OCI-LY3 (cell line): Measurements from ENCODE around the gene DNM3.
"Not testable (repeated sequence)": the region's sequence is repeated elsewhere in the genome, so short reads cannot be mapped to it uniquely, and the experiment has no call there.

Source experiments
- H2AFZ ChIP-seq: fragments of 200-600, 300-600 bp; shearing (Covaris generic); 2 replicates; pipeline ENCODE4 v1.6.0; 2014; ENCODE audit warnings: antibody characterized with exemption, low read depth, low read length
- H3K27ac ChIP-seq: fragments of 200-600, 300-600 bp; sonication (generic); 2 replicates; pipeline ENCODE4 v1.5.1; 2014; ENCODE audit warnings: mild to moderate bottlenecking, low read length, moderate library complexity, mixed read lengths
- H3K27me3 ChIP-seq: fragments of 200-600, 300-600 bp; sonication (generic); 2 replicates; pipeline ENCODE4 v1.6.1; 2014; ENCODE audit warnings: low read depth, low read length, mixed read lengths
- H3K36me3 ChIP-seq: fragments of 200-600, 300-600 bp; sonication (generic); replicated peaks from 2 replicates; pipeline ENCODE3; 2014; ENCODE audit warnings: low read depth, low read length, mixed read lengths
- H3K4me1 ChIP-seq: fragments of 300-600, 200-600 bp; sonication (generic); 2 replicates; pipeline ENCODE4 v1.6.1; 2014; ENCODE audit warnings: low read length, mixed read lengths
- H3K4me2 ChIP-seq: fragments of 200-600, 300-600 bp; sonication (generic); 2 replicates; pipeline ENCODE4 v1.6.1; 2014; ENCODE audit warnings: low read length, mixed read lengths
- H3K4me3 ChIP-seq: fragments of 300-600, 200-600 bp; sonication (generic); 2 replicates; pipeline ENCODE4 v1.5.1; 2014; ENCODE audit warnings: antibody characterized with exemption, mild to moderate bottlenecking, low read length, moderate library complexity
- H3K79me2 ChIP-seq: fragments of 300-600, 200-600 bp; shearing (Covaris generic); 2 replicates; pipeline ENCODE4 v1.6.1; 2014; ENCODE audit warnings: mild to moderate bottlenecking, low read length, mixed read lengths
- H3K9ac ChIP-seq: fragments of 300-600, 200-600 bp; shearing (Covaris generic); 2 replicates; pipeline ENCODE4 v1.6.0; 2014; ENCODE audit warnings: mild to moderate bottlenecking, low read length, moderate library complexity
- H3K9me3 ChIP-seq: fragments of 200-600, 300-600 bp; shearing (Covaris generic); 2 replicates; pipeline ENCODE4 v1.6.1; 2014; ENCODE audit warnings: low read length, mixed read lengths; ENCODE audit not compliant: insufficient read depth
- H4K20me1 ChIP-seq: fragments of 200-600, 300-600 bp; sonication (generic); 2 replicates; pipeline ENCODE4 v1.6.1; 2016; ENCODE audit warnings: low read length, mixed read lengths; ENCODE audit not compliant: insufficient read depth
- EZH2phosphoT487 ChIP-seq: fragments of 200-600 bp; shearing (Covaris generic); IDR thresholded peaks from 2 replicates; pipeline ENCODE4 v1.6.1; 2018; ENCODE audit warnings: antibody characterized with exemption, mixed run types, low read depth
- TF ChIP-seq, protein P1 (sequence below): fragments of 200-600, 300-600 bp; sonication (generic); IDR thresholded peaks from 2 replicates; pipeline ENCODE4 v1.5.1; 2014; ENCODE audit warnings: antibody characterized with exemption, low read length, low read depth

The DNM3 gene

GRCh38 chr1:172299515-172299914 is 458.2 kb downstream of the DNM3 start:
- Histone ChIP-seq H3K9me3 (no peaks in the 10 kb centered on the region), H3K27ac (no peak overlapping the region), H3K4me2 (no peak overlapping the region), H3K36me3 (no peaks in the 10 kb centered on the region), H4K20me1 (no peaks in the 10 kb centered on the region), H3K4me3 (no peak overlapping the region), H3K4me1 (no peaks in the 10 kb centered on the region), H3K27me3 (no peaks in the 10 kb centered on the region), H2AFZ (no peak overlapping the region), H3K9ac (no peak overlapping the region), H3K79me2 (no peaks in the 10 kb centered on the region)
- TF ChIP-seq, protein P1, sequence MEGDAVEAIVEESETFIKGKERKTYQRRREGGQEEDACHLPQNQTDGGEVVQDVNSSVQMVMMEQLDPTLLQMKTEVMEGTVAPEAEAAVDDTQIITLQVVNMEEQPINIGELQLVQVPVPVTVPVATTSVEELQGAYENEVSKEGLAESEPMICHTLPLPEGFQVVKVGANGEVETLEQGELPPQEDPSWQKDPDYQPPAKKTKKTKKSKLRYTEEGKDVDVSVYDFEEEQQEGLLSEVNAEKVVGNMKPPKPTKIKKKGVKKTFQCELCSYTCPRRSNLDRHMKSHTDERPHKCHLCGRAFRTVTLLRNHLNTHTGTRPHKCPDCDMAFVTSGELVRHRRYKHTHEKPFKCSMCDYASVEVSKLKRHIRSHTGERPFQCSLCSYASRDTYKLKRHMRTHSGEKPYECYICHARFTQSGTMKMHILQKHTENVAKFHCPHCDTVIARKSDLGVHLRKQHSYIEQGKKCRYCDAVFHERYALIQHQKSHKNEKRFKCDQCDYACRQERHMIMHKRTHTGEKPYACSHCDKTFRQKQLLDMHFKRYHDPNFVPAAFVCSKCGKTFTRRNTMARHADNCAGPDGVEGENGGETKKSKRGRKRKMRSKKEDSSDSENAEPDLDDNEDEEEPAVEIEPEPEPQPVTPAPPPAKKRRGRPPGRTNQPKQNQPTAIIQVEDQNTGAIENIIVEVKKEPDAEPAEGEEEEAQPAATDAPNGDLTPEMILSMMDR: no peak
- no peak for TF ChIP-seq EZH2phosphoT487

DNA sequence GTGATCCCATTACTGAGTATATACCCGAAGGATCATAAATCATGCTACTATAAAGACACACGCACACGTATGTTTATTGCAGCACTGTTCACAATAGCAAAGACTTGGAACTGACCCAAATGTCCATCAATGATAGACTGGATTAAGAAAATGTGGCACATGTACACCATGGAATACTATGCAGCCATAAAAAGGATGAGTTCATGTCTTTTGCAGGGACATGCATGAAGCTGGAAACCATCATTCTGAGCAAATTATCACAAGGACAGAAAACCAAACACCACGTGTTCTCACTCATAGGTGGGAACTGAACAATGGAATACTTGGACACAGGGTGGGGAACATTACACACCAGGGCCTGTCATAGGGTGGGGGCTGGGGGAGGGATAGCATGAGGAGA is 466.2 kb downstream of the DNM3 start:
- H2AFZ ChIP-seq, H3K27me3 ChIP-seq, H3K79me2 ChIP-seq, H3K9me3 ChIP-seq, H3K4me3 ChIP-seq, H3K4me2 ChIP-seq, H4K20me1 ChIP-seq, H3K36me3 ChIP-seq, H3K27ac ChIP-seq, H3K9ac ChIP-seq, H3K4me1 ChIP-seq: not testable (repeated sequence)

DNA sequence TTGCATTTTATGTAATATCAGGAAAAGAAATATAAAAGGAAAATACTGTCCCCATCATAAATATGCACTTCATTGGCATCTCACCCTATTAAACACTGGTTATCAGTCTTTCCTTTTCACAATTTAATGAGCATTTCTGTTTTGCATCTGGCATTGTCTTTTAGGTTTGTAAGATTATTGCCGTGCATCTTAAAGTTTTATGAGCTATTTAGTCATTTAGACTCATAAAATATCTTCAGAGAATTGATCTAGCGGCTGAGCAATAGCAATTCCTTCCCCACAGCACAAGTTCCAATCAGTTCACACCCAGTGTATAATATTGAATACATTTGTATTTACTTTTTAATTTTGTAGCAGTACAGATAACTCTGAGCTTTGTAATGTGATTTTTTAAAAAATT is 466.8 kb downstream of the DNM3 start:
- H3K4me3 ChIP-seq: no peak overlapping the region
- no peak overlapping the region for H3K27ac ChIP-seq
- TF ChIP-seq, protein P1: no peak
- TF ChIP-seq EZH2phosphoT487: no peak
- no peak overlapping the region for H2AFZ ChIP-seq
- no peaks in the 10 kb centered on the region for H3K27me3 ChIP-seq
- H3K9me3 ChIP-seq: no peaks in the 10 kb centered on the region
- no peaks in the 10 kb centered on the region for H4K20me1 ChIP-seq
- no peaks in the 10 kb centered on the region for H3K4me1 ChIP-seq
- no peaks in the 10 kb centered on the region for H3K79me2 ChIP-seq
- no peak overlapping the region for H3K4me2 ChIP-seq
- no peaks in the 10 kb centered on the region for H3K36me3 ChIP-seq
- H3K9ac ChIP-seq: no peak overlapping the region

DNA sequence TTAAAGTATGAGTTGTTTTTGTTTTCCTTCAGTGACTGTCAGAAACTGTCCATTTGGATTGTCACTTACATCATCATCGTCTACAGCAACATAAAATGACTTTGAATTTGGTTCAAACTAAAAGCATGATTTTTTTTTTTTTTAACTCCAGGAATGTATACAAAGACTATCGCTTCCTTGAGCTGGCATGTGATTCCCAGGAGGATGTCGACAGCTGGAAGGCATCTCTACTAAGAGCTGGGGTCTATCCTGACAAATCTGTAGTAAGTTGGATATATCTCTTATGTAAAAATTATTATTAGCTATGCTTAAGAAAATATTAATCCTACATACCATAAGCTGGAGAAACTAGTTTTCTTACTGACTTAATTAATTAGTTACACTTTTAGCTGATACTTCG is 467.3 kb downstream of the DNM3 start:
- Histone ChIP-seq H3K27ac (no peak overlapping the region), H2AFZ (no peak overlapping the region), H3K36me3 (no peaks in the 10 kb centered on the region), H3K9me3 (no peaks in the 10 kb centered on the region), H3K4me2 (no peak overlapping the region), H3K27me3 (no peaks in the 10 kb centered on the region), H3K79me2 (no peaks in the 10 kb centered on the region), H3K4me3 (no peak overlapping the region), H3K9ac (no peak overlapping the region), H3K4me1 (no peaks in the 10 kb centered on the region), H4K20me1 (no peaks in the 10 kb centered on the region)
- no peak for TF ChIP-seq EZH2phosphoT487
- TF ChIP-seq, protein P1: no peak

GRCh38 chr1:172320733-172321132 is 479.4 kb downstream of the DNM3 start:
- Histone ChIP-seq H3K9ac (no peak overlapping the region), H2AFZ (no peak overlapping the region), H3K27ac (no peak overlapping the region), H3K9me3 (no peaks in the 10 kb centered on the region), H3K4me3 (no peak overlapping the region), H3K4me2 (no peak overlapping the region), H3K27me3 (no peaks in the 10 kb centered on the region), H4K20me1 (no peaks in the 10 kb centered on the region), H3K79me2 (no peaks in the 10 kb centered on the region), H3K36me3 (no peaks in the 10 kb centered on the region), H3K4me1 (peaks cover 8% of the 10 kb centered on the region)
- no peak for TF ChIP-seq EZH2phosphoT487
- TF ChIP-seq, protein P1: no peak
